Keratinocyte (primary cell): ENCODE measurements around the gene SELENOS. TPM values are rescaled to one million over a fixed set of nuclear protein-coding genes. Genes with fewer than 3 reads are reported as not detected.

Experiments used
- DNase-seq: peaks from one replicate; pipeline ENCODE4 v3.0.0-alpha.2; 2011; ENCODE audit warnings: low read depth, missing footprints, low spot score
- FAIRE-seq: peaks from 2 replicates; lab custom pipeline; 2011; peaks lifted over from hg19 to GRCh38; lab: Jason Lieb, UNC
- H2AFZ ChIP-seq: 2 replicates; pipeline ENCODE4 v1.6.0; 2012; ENCODE audit warnings: low read length, control low read depth, inconsistent platforms; ENCODE audit not compliant: control insufficient read depth
- H3K27ac ChIP-seq: 2 replicates; pipeline ENCODE4 v1.5.1; 2011; ENCODE audit warnings: low read length; ENCODE audit not compliant: control insufficient read depth, insufficient read depth
- H3K27me3 ChIP-seq: 3 replicates; pipeline ENCODE4 v1.6.0; 2011; ENCODE audit warnings: low read length; ENCODE audit not compliant: control insufficient read depth, insufficient read depth; ENCODE audit errors: extremely low read depth
- H3K36me3 ChIP-seq, 2 experiments: 2 replicates in 1 of 2; 3 replicates in 1 of 2; pipeline ENCODE4 v1.5.1; 2011; ENCODE audit warnings: low read length in 2 of 2, mild to moderate bottlenecking in 1 of 2; ENCODE audit not compliant: control insufficient read depth in 2 of 2, insufficient read depth in 2 of 2; ENCODE audit errors: extremely low read depth in 1 of 2
- H3K4me1 ChIP-seq: 3 replicates; pipeline ENCODE4 v1.5.1; 2011; ENCODE audit warnings: low read length; ENCODE audit not compliant: control insufficient read depth, insufficient read depth; ENCODE audit errors: extremely low read depth
- H3K4me2 ChIP-seq: 3 replicates; pipeline ENCODE4 v1.6.0; 2011; ENCODE audit warnings: low read depth, low read length; ENCODE audit not compliant: control insufficient read depth, insufficient read depth; ENCODE audit errors: extremely low read depth
- H3K4me3 ChIP-seq, 3 experiments: fragments of 200-600 bp in 1 of 3; sonication (generic) in 1 of 3; 2 replicates in 2 of 3; 3 replicates in 1 of 3; pipeline ENCODE4 v1.5.1; 2011 to 2016; ENCODE audit warnings: low read length in 3 of 3, mild to moderate bottlenecking in 3 of 3, control low read depth in 2 of 3, inconsistent platforms in 1 of 3, low read depth in 1 of 3, mixed read lengths in 1 of 3, mixed run types in 1 of 3, moderate library complexity in 1 of 3; ENCODE audit not compliant: control insufficient read depth in 2 of 3, insufficient read depth in 2 of 3; ENCODE audit errors: extremely low read depth in 1 of 3
- H3K79me2 ChIP-seq: 2 replicates; pipeline ENCODE4 v1.6.0; 2012; ENCODE audit warnings: low read length; ENCODE audit not compliant: control insufficient read depth, insufficient read depth
- H3K9ac ChIP-seq: 3 replicates; pipeline ENCODE4 v1.6.0; 2011; ENCODE audit warnings: low read length; ENCODE audit not compliant: control insufficient read depth, insufficient read depth; ENCODE audit errors: extremely low read depth
- H3K9me1 ChIP-seq: 3 replicates; pipeline ENCODE4 v1.6.0; 2011; ENCODE audit warnings: low read length; ENCODE audit not compliant: control insufficient read depth, insufficient read depth; ENCODE audit errors: extremely low read depth
- H3K9me3 ChIP-seq: 2 replicates; pipeline ENCODE4 v1.5.1; 2012; ENCODE audit warnings: low read depth, low read length; ENCODE audit not compliant: control insufficient read depth
- H4K20me1 ChIP-seq: 3 replicates; pipeline ENCODE4 v1.6.0; 2011; ENCODE audit warnings: low read length; ENCODE audit not compliant: control insufficient read depth, insufficient read depth; ENCODE audit errors: extremely low read depth
- EZH2 ChIP-seq: IDR thresholded peaks from one replicate; pipeline ENCODE4 v1.6.1; 2012; ENCODE audit warnings: inconsistent platforms, mild to moderate bottlenecking, low read length, moderate library complexity
- dilution Hi-C: fragments of 300-500 bp; cut with MboI; formaldehyde crosslinking; loops from one replicate; pipeline ENCODE4 v1.7.0; 2020; ENCODE audit warnings: low sequenced_read_pairs; ENCODE audit not compliant: extremely low pct_ligation_motif_present
- polyA plus RNA-seq, 5 experiments: library from polyadenylated mRNA; depleted of rRNA in 3 of 5; stranded (reverse) in 3 of 5; stranded (forward) in 1 of 5; unstranded in 1 of 5; fragments of >200 nt; gene quantifications; 1 replicate in 1 of 5; 2 replicates in 3 of 5; 3 replicates in 1 of 5; pipeline versions ENCODE4 v1.2.1 to v1.2.3, GENCODE V29; 2011 to 2012; ENCODE audit warnings: missing spikeins in 2 of 5, low read depth in 1 of 5, low replicate concordance in 1 of 5
- TF ChIP-seq, protein P1 (sequence below), 3 experiments: IDR thresholded peaks in 1 of 3; conservative IDR thresholded peaks in 1 of 3; optimal IDR thresholded peaks in 1 of 3; 2 replicates in 2 of 3; 3 replicates in 1 of 3; pipeline versions ENCODE3 to v1.5.1; 2011; ENCODE audit warnings: low read length in 3 of 3, mild to moderate bottlenecking in 3 of 3, moderate library complexity in 2 of 3, control low read depth in 1 of 3, inconsistent platforms in 1 of 3; ENCODE audit not compliant: insufficient read depth in 2 of 3; ENCODE audit errors: extremely low read depth in 1 of 3

The SELENOS gene
- polyA plus RNA-seq, 1 donor (not counting 4 experiments of a cell fraction or from before 2014, with no cell fraction given): 82.2 TPM

DNA sequence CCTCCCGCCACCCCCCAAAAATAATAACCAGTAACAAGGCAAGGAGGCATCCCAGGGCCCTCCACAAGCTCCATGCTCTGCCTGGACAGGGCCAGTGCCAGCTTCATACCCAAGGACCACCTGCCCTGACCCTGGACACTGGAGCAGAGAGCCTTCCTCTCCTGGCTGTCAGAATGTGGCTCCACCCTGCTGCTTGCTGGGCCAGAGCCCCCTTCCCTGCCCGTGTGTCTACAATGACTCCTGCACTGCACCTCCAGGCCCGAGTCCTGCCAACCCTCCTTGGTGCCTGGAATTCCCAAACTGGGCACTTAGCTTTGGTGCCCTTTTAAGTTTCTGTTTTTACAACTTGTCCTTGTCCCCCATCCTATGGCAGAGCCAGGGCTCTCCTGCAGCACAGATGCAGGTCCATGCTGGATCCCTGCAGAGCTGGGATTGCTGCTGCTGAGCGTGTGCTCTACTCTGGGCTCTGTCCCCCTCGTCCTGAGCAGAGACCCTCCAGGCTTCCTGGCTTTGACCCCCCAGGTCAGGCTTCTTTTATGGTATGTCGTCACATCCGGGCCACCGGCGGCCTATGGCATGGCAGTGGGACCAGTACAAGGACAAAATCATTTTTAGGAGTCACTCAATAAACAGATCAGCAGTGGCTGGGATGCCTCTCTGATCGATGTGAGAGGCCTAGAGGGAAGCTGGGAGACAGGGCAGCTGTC, 29.2 kb upstream of the SELENOS start:
- no peaks in the 10 kb centered on the region for H3K4me1 ChIP-seq
- dilution Hi-C loops: no loop called here
- no peaks in the 10 kb centered on the region for H3K27me3 ChIP-seq
- H3K79me2 ChIP-seq: no peaks in the 10 kb centered on the region
- H3K9me1 ChIP-seq: no peaks in the 10 kb centered on the region
- TF ChIP-seq, protein P1, sequence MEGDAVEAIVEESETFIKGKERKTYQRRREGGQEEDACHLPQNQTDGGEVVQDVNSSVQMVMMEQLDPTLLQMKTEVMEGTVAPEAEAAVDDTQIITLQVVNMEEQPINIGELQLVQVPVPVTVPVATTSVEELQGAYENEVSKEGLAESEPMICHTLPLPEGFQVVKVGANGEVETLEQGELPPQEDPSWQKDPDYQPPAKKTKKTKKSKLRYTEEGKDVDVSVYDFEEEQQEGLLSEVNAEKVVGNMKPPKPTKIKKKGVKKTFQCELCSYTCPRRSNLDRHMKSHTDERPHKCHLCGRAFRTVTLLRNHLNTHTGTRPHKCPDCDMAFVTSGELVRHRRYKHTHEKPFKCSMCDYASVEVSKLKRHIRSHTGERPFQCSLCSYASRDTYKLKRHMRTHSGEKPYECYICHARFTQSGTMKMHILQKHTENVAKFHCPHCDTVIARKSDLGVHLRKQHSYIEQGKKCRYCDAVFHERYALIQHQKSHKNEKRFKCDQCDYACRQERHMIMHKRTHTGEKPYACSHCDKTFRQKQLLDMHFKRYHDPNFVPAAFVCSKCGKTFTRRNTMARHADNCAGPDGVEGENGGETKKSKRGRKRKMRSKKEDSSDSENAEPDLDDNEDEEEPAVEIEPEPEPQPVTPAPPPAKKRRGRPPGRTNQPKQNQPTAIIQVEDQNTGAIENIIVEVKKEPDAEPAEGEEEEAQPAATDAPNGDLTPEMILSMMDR (optimal IDR thresholded peaks at IDR 0.05 in 1 of 3, IDR thresholded peaks at IDR 0.05 in 1 of 3, conservative IDR thresholded peaks at IDR 0.05 in 1 of 3; ENCODE audit: extremely low read depth in 1 of 3, insufficient read depth in 2 of 3, low read length in 3 of 3): no peak
- TF ChIP-seq EZH2: no peak
- H3K36me3 ChIP-seq: no peaks in the 10 kb centered on the region
- FAIRE-seq (no peak), DNase-seq (no peak)
- no peak overlapping the region for H3K27ac ChIP-seq
- H3K4me3 ChIP-seq: no peak overlapping the region
- H4K20me1 ChIP-seq: no peaks in the 10 kb centered on the region
- H2AFZ ChIP-seq: no peak overlapping the region
- H3K9me3 ChIP-seq: no peaks in the 10 kb centered on the region
- H3K9ac ChIP-seq: no peak overlapping the region
- no peak overlapping the region for H3K4me2 ChIP-seq

DNA sequence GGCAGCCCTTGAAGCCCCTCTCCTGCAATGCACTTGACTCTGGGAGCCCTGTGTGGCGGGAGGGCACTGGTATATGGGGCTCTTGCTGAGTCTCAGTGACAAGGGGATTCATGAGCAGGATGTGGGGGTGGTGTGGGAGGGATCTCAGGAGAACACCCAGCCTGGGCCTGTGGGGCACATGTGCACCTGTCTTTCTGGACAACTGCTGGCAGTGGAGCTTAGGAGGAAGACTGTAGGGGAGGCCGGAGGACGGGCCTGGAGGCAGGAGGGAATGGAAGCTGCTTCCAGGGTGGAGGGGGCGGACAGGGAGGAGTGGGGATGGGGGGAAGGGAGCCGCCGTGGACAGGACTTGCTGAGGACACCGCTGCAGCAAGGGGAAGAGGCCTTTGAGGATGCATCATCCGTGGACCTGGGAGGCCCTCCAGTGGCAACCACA, 28.6 kb upstream of the SELENOS start:
- no peak for DNase-seq
- dilution Hi-C loops: no loop called here
- no peaks in the 10 kb centered on the region for H4K20me1 ChIP-seq
- no peaks in the 10 kb centered on the region for H3K4me1 ChIP-seq
- no peaks in the 10 kb centered on the region for H3K79me2 ChIP-seq
- TF ChIP-seq EZH2: no peak
- TF ChIP-seq, protein P1 (optimal IDR thresholded peaks at IDR 0.05 in 1 of 3, IDR thresholded peaks at IDR 0.05 in 1 of 3, conservative IDR thresholded peaks at IDR 0.05 in 1 of 3; ENCODE audit: extremely low read depth in 1 of 3, insufficient read depth in 2 of 3, low read length in 3 of 3): no peak
- no peaks in the 10 kb centered on the region for H3K9me3 ChIP-seq
- no peaks in the 10 kb centered on the region for H3K27me3 ChIP-seq
- H3K9ac ChIP-seq: no peak overlapping the region
- H3K4me3 ChIP-seq: no peak overlapping the region
- no peak overlapping the region for H2AFZ ChIP-seq
- H3K4me2 ChIP-seq: no peak overlapping the region
- H3K36me3 ChIP-seq: no peaks in the 10 kb centered on the region
- H3K27ac ChIP-seq: no peak overlapping the region
- FAIRE-seq: no peak
- no peaks in the 10 kb centered on the region for H3K9me1 ChIP-seq
